K562 (cell line): ENCODE data around the gene DNAJB1. TPM values are rescaled to one million over a fixed set of nuclear protein-coding genes. Genes with fewer than 3 reads are reported as not detected.

ENCODE experiments used
- BRF1 ChIP-seq: IDR thresholded peaks from 3 replicates; pipeline ENCODE4 v1.6.1; 2011; ENCODE audit warnings: borderline replicate concordance, mild to moderate bottlenecking; ENCODE audit not compliant: insufficient read length; ENCODE audit errors: extremely low read depth
- CHD4 ChIP-seq: fragments of 200-600 bp; sonication (generic); IDR thresholded peaks from 3 replicates; pipeline ENCODE4 v1.6.1; 2012; ENCODE audit warnings: low read depth, mild to moderate bottlenecking, mixed read lengths, low read length, inconsistent platforms; ENCODE audit not compliant: insufficient read depth, insufficient replicate concordance, poor library complexity, severe bottlenecking
- EGR1 ChIP-seq: fragments of 450-650 bp; conservative IDR thresholded peaks from 2 replicates; pipeline ENCODE4 v1.6.1; 2017; ENCODE audit warnings: mild to moderate bottlenecking
- JUN ChIP-seq, 2 experiments: sonication (generic) in 1 of 2; formaldehyde crosslinking in 1 of 2; IDR thresholded peaks; 2 replicates each; pipeline versions ENCODE4 v1.6.1 to v1.8.0; 2012 to 2022; ENCODE audit warnings: borderline replicate concordance in 2 of 2, mild to moderate bottlenecking in 2 of 2, improper control_type of control experiment in 1 of 2, low read depth in 1 of 2, low read length in 1 of 2, missing genetic modification reagents in 1 of 2
- JUND ChIP-seq, 2 experiments: IDR thresholded peaks; 2 replicates in 1 of 2; 3 replicates in 1 of 2; pipeline ENCODE4 v1.6.1; 2011; ENCODE audit warnings: borderline replicate concordance in 2 of 2, low read depth in 2 of 2, low read length in 2 of 2, improper control_type of control experiment in 1 of 2, missing biosample characterization in 1 of 2, missing genetic modification characterization in 1 of 2, missing genetic modification reagents in 1 of 2
- MCM7 ChIP-seq, 2 experiments: fragments of 450-650 bp; IDR thresholded peaks; 2 replicates each; pipeline ENCODE4 v1.6.1; 2016 to 2018
- MEIS2 ChIP-seq: fragments of 450-650 bp; IDR thresholded peaks from 2 replicates; pipeline ENCODE4 v1.6.1; 2014; ENCODE audit warnings: mild to moderate bottlenecking; ENCODE audit not compliant: partially characterized antibody
- NCOA2 ChIP-seq, 2 experiments: fragments of 450-650 bp; IDR thresholded peaks; 2 replicates each; pipeline ENCODE4 v1.6.1; 2018; ENCODE audit warnings: mild to moderate bottlenecking in 2 of 2, moderate library complexity in 1 of 2; ENCODE audit not compliant: partially characterized antibody in 2 of 2
- PCBP1 ChIP-seq: fragments of 200-400 bp; formaldehyde crosslinking; IDR thresholded peaks from 2 replicates; pipeline ENCODE4 v1.6.1; 2018; ENCODE audit warnings: mild to moderate bottlenecking, low read depth, low read length; ENCODE audit not compliant: poor library complexity, severe bottlenecking
- PHF21A ChIP-seq: fragments of 450-650 bp; IDR thresholded peaks from 2 replicates; pipeline ENCODE4 v1.6.1; 2017; ENCODE audit warnings: low read depth, borderline replicate concordance
- PTTG1 ChIP-seq: fragments of 450-650 bp; IDR thresholded peaks from 2 replicates; pipeline ENCODE4 v1.6.1; 2016; ENCODE audit warnings: low read depth, mild to moderate bottlenecking, missing genetic modification characterization, missing compliant biosample characterization
- RB1 ChIP-seq: fragments of 450-650 bp; IDR thresholded peaks from 2 replicates; pipeline ENCODE4 v1.6.1; 2017; ENCODE audit warnings: low read depth, mild to moderate bottlenecking
- XRCC5 ChIP-seq: fragments of 200-400 bp; formaldehyde crosslinking; IDR thresholded peaks from 2 replicates; pipeline ENCODE4 v1.6.1; 2017; ENCODE audit warnings: low read depth, mild to moderate bottlenecking, low read length
- ZBTB8A ChIP-seq: fragments of 450-650 bp; IDR thresholded peaks from 2 replicates; pipeline ENCODE4 v1.6.1; 2018; ENCODE audit warnings: mild to moderate bottlenecking, moderate library complexity; ENCODE audit not compliant: partially characterized antibody
- ZNF57 ChIP-seq: fragments of 450-650 bp; formaldehyde crosslinking; IDR thresholded peaks from 2 replicates; pipeline ENCODE4 v1.4.0; 2020; ENCODE audit warnings: mild to moderate bottlenecking, moderate library complexity
- polyA plus RNA-seq, 8 experiments: library from polyadenylated mRNA; depleted of rRNA in 4 of 8; stranded (reverse) in 5 of 8; unstranded in 3 of 8; fragments of >200 nt; fragmentation: Nextera tagmentation in 2 of 8; fragmentation: Illumina TruSeq in 1 of 8; extraction: Ambion mirVana in 2 of 8; extraction: Trizol in 1 of 8; gene quantifications; 2 replicates each; pipeline versions ENCODE4 v1.2.1 to v1.2.3, GENCODE V29; 2011 to 2014; ENCODE audit warnings: inconsistent platforms in 1 of 8, missing spikeins in 1 of 8
- total RNA-seq, 7 experiments: library from RNA; depleted of rRNA in 6 of 7; stranded (reverse); fragments of >200 nt in 6 of 7; fragmentation: Illumina TruSeq in 2 of 7; extraction: Trizol in 2 of 7; gene quantifications; 2 replicates each; pipeline versions ENCODE4 v1.2.1 to v1.2.3, GENCODE V29; 2011 to 2021; ENCODE audit warnings: low replicate concordance in 1 of 7
- TF ChIP-seq, protein P1 (sequence below): fragments of 450-650 bp; IDR thresholded peaks from 2 replicates; pipeline ENCODE4 v1.6.1; 2016; ENCODE audit warnings: low read depth
- TF ChIP-seq, protein P2 (sequence below): fragments of 250-450 bp; sonication (Bioruptor Pico); IDR thresholded peaks from 2 replicates; pipeline ENCODE4 v1.4.0; 2020; ENCODE audit warnings: mild to moderate bottlenecking, moderate library complexity

The DNAJB1 gene
- total and polyA plus RNA-seq, 9 of the 15 experiments (the other 6 are each of a cell fraction or from before 2014, with no cell fraction given): 13.2 to 113 (median 62.1) TPM

DNA sequence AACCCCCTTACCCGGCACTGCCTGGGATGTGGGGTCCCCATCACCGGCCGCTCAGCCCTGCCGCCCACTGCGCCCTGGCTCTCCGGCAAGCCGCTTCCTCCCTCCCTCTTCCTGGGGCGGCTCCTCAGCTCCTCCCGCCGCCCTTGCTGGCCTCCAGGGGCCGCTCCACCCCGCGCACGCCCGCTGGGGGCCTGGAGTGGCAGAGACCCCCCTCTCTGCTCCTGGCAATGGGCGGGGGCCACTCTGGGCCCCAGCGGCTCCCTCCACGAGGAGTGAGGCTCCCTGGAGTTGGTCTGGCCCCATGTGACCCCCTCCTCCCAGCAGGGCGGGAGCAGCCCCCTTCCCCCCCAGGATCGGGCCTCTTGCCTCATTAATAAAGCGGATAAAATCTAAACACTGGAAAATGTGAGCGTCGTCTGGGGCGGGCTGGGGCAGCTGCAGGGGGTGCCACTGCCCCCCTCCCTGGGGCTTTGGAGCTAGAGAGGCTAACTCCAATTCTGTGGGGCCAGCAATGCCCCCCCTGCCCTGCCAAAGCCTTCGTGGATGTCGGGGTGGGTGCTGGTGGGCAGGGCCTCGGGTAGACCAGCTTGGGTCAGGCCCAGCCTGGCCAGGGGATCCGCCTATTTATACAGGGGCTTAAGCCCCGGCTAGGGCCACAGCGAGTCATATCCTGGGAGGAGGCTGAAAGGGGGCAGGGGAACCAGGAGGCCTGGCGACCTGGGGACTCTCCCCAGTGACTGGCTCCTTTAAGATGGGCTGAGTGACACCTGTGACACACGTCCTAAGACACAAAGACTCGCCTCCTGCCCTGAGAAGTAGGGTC lies 42.7 kb downstream of the DNAJB1 start, which contains the start of gene PTGER1 (continued):
- TF ChIP-seq NCOA2 (IDR thresholded peaks at IDR 0.05; ENCODE audit: partially characterized antibody in 2 of 2) (no peak), BRF1 (no peak), JUND (IDR thresholded peaks at IDR 0.05; ENCODE audit: borderline replicate concordance, low read depth, low read length) (no peak), JUND (tag; IDR thresholded peaks at IDR 0.05; ENCODE audit: borderline replicate concordance, low read depth, low read length) (no peak), EGR1 (no peak), RB1 (peak; percentile 86; the same call in 1 of the 2 replicates), PCBP1 (no peak), JUN (IDR thresholded peaks at IDR 0.05; ENCODE audit: borderline replicate concordance, low read depth, low read length) (no peak; the same call in 1 of the 2 replicates), JUN (CRISPR knock-in tag; IDR thresholded peaks at IDR 0.05; ENCODE audit: borderline replicate concordance) (no peak), XRCC5 (no peak), MEIS2 (no peak), ZNF57 (no peak), MCM7 (IDR thresholded peaks at IDR 0.05) (no peak), PTTG1 (tag) (no peak), PHF21A (no peak), ZBTB8A (no peak), CHD4 (no peak)
- TF ChIP-seq, protein P1, sequence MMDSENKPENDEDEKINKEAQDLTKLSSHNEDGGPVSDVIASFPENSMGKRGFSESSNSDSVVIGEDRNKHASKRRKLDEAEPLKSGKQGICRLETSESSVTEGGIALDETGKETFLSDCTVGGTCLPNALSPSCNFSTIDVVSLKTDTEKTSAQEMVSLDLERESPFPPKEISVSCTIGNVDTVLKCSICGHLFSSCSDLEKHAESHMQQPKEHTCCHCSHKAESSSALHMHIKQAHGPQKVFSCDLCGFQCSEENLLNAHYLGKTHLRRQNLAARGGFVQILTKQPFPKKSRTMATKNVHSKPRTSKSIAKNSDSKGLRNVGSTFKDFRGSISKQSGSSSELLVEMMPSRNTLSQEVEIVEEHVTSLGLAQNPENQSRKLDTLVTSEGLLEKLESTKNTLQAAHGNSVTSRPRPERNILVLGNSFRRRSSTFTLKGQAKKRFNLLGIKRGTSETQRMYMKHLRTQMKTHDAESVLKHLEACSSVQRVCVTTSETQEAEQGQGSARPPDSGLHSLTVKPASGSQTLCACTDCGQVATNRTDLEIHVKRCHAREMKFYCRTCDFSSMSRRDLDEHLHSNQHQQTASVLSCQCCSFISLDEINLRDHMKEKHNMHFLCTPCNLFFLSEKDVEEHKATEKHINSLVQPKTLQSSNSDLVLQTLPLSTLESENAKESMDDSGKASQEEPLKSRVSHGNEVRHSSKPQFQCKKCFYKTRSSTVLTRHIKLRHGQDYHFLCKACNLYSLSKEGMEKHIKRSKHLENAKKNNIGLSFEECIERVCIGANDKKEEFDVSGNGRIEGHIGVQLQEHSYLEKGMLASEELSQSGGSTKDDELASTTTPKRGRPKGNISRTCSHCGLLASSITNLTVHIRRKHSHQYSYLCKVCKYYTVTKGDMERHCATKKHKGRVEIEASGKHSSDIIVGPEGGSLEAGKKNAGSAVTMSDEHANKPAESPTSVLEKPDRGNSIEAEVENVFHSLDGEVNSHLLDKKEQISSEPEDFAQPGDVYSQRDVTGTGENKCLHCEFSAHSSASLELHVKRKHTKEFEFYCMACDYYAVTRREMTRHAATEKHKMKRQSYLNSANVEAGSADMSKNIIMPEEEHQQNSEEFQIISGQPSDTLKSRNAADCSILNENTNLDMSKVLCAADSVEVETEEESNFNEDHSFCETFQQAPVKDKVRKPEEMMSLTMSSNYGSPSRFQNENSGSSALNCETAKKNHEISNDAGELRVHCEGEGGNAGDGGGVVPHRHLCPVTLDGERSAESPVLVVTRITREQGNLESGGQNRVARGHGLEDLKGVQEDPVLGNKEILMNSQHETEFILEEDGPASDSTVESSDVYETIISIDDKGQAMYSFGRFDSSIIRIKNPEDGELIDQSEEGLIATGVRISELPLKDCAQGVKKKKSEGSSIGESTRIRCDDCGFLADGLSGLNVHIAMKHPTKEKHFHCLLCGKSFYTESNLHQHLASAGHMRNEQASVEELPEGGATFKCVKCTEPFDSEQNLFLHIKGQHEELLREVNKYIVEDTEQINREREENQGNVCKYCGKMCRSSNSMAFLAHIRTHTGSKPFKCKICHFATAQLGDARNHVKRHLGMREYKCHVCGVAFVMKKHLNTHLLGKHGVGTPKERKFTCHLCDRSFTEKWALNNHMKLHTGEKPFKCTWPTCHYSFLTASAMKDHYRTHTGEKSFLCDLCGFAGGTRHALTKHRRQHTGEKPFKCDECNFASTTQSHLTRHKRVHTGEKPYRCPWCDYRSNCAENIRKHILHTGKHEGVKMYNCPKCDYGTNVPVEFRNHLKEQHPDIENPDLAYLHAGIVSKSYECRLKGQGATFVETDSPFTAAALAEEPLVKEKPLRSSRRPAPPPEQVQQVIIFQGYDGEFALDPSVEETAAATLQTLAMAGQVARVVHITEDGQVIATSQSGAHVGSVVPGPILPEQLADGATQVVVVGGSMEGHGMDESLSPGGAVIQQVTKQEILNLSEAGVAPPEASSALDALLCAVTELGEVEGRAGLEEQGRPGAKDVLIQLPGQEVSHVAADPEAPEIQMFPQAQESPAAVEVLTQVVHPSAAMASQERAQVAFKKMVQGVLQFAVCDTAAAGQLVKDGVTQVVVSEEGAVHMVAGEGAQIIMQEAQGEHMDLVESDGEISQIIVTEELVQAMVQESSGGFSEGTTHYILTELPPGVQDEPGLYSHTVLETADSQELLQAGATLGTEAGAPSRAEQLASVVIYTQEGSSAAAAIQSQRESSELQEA: no peak
- TF ChIP-seq, protein P2, sequence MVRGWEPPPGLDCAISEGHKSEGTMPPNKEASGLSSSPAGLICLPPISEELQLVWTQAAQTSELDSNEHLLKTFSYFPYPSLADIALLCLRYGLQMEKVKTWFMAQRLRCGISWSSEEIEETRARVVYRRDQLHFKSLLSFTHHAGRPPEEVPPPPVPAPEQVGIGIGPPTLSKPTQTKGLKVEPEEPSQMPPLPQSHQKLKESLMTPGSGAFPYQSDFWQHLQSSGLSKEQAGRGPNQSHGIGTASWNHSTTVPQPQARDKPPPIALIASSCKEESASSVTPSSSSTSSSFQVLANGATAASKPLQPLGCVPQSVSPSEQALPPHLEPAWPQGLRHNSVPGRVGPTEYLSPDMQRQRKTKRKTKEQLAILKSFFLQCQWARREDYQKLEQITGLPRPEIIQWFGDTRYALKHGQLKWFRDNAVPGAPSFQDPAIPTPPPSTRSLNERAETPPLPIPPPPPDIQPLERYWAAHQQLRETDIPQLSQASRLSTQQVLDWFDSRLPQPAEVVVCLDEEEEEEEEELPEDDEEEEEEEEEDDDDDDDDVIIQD (CRISPR knock-in tag): no peak
